ENCODE results near the gene CCDC18.
"Not testable (repeated sequence)": the region's sequence is repeated elsewhere in the genome, so short reads cannot be mapped to it uniquely, and the experiment has no call there.

The CCDC18 gene

GRCh38 chr1:93243233-93243632 is 62.7 kb downstream of the CCDC18 start:
- not testable (repeated sequence) for DNase-seq (ENCODE audit: low spot score)

- DNase-seq (ENCODE audit: low spot score) = no peak
These were observed 64.0 kb downstream of the CCDC18 start for GRCh38 chr1:93244298-93245069.

- DNase-seq (ENCODE audit: low spot score) = no peak
These were observed 71.4 kb downstream of the CCDC18 start for GRCh38 chr1:93251966-93252365.

- DNase-seq (ENCODE audit: low spot score) = no peak
These were observed 72.1 kb downstream of the CCDC18 start for GRCh38 chr1:93252598-93252997.

- DNase-seq (ENCODE audit: low spot score) = no peak
These were observed 73.0 kb downstream of the CCDC18 start for GRCh38 chr1:93253516-93253915.

GRCh38 chr1:93255222-93256079 is 74.9 kb downstream of the CCDC18 start:
- no peak for DNase-seq (ENCODE audit: low spot score)

GRCh38 chr1:93256433-93256832 is 75.9 kb downstream of the CCDC18 start:
- DNase-seq (ENCODE audit: low spot score) = no peak

- DNase-seq (ENCODE audit: low spot score) = peak; percentile 47
These were observed 77.4 kb downstream of the CCDC18 start for GRCh38 chr1:93257889-93258288.

- not testable (repeated sequence) for DNase-seq (ENCODE audit: low spot score)
These were observed 80.2 kb downstream of the CCDC18 start for GRCh38 chr1:93260726-93261125.

- DNase-seq (ENCODE audit: low spot score) = no peak
These were observed 82.1 kb downstream of the CCDC18 start for GRCh38 chr1:93262645-93263044.

- not testable (repeated sequence) for DNase-seq (ENCODE audit: low spot score)
These were observed 88.4 kb downstream of the CCDC18 start for GRCh38 chr1:93268888-93269287.

GRCh38 chr1:93275262-93275633 is 94.7 kb downstream of the CCDC18 start:
- DNase-seq (ENCODE audit: low spot score) = not testable (repeated sequence)

- no peak for DNase-seq (ENCODE audit: low spot score)
These were observed 95.2 kb downstream of the CCDC18 start for GRCh38 chr1:93275634-93276295.

GRCh38 chr1:93277530-93277929 is 97.0 kb downstream of the CCDC18 start:
- not testable (repeated sequence) for DNase-seq (ENCODE audit: low spot score)

GRCh38 chr1:93283496-93283895 is 103.0 kb downstream of the CCDC18 start:
- DNase-seq (ENCODE audit: low spot score) = no peak

- no peak for DNase-seq (ENCODE audit: low spot score)
These were observed 108.0 kb downstream of the CCDC18 start for GRCh38 chr1:93288558-93288957.

- no peak for DNase-seq (ENCODE audit: low spot score)
These were observed 116.1 kb downstream of the CCDC18 start for GRCh38 chr1:93296555-93297154.

- no peak for DNase-seq (ENCODE audit: low spot score)
These were observed 120.6 kb downstream of the CCDC18 start for GRCh38 chr1:93301131-93301530.

- DNase-seq (ENCODE audit: low spot score) = no peak
These were observed 121.6 kb downstream of the CCDC18 start for GRCh38 chr1:93302078-93302477.

GRCh38 chr1:93304716-93305138 is 124.2 kb downstream of the CCDC18 start:
- peak; percentile 64 for DNase-seq (ENCODE audit: low spot score)

- no peak for DNase-seq (ENCODE audit: low spot score)
These were observed 126.4 kb downstream of the CCDC18 start for GRCh38 chr1:93306920-93307319.

GRCh38 chr1:93313026-93313425 is 132.5 kb downstream of the CCDC18 start:
- no peak for DNase-seq (ENCODE audit: low spot score)
